Coronary artery (tissue), 2 donors: ENCODE results near the gene GNA15.

ENCODE experiments used
- DNase-seq: peaks from one replicate; pipeline ENCODE4 v3.0.0-alpha.2; 2017; ENCODE audit warnings: low spot score
- H3K27ac ChIP-seq, 2 donors: fragments of 200-600 bp; sonication (generic); one replicate each; pipeline ENCODE4 v1.5.1; 2016 to 2019
- H3K4me3 ChIP-seq: fragments of 200-600 bp; sonication (generic); 2 replicates; pipeline ENCODE4 v1.5.1; 2016; ENCODE audit warnings: mild to moderate bottlenecking, moderate library complexity
- TF ChIP-seq, protein P1 (sequence below): fragments of 200-600 bp; sonication (generic); IDR thresholded peaks from one replicate; pipeline ENCODE4 v1.5.1; 2019; ENCODE audit warnings: antibody characterized with exemption

The GNA15 gene

DNA sequence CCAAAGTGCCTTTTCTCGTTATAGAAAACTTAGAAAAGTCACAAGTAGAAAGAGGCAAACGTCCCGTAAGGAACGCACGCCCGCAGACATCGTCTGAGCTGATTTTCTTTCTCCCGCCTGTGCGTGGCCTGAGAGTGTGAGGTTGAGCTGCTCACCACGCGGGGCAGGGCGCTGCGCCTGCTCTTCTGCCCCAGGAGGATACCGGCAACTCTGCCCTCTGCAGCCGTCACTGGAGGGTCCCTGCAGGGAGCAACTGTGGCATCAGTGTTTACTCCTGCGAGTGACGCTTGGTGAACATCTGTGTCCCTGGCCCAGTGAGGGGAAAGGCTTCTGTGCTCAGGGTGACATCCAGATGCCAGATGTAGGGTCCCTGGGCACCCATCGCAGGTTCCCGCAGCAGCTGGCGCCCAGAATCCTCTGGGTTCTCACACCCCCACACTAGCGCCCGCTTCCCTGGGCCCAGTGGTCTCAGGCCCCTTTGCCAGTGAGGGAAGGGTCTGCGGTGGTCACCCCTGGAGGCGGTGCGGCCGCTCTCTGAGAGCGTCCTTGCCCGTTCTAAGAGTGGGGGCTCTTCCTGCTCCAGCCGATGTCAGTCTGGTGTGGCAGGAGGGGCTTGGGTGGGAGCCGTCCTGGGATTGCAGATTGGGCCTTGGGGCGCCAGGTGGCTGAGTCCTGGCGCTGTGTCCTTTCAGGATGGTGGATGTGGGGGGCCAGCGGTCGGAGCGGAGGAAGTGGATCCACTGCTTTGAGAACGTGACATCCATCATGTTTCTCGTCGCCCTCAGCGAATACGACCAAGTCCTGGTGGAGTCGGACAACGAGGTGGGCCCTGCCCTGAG lies 17.4 kb upstream of the GNA15 start:
- H3K4me3 ChIP-seq: no peak overlapping the region
- DNase-seq: no peak
- no peak overlapping the region for H3K27ac ChIP-seq
- TF ChIP-seq, protein P1, sequence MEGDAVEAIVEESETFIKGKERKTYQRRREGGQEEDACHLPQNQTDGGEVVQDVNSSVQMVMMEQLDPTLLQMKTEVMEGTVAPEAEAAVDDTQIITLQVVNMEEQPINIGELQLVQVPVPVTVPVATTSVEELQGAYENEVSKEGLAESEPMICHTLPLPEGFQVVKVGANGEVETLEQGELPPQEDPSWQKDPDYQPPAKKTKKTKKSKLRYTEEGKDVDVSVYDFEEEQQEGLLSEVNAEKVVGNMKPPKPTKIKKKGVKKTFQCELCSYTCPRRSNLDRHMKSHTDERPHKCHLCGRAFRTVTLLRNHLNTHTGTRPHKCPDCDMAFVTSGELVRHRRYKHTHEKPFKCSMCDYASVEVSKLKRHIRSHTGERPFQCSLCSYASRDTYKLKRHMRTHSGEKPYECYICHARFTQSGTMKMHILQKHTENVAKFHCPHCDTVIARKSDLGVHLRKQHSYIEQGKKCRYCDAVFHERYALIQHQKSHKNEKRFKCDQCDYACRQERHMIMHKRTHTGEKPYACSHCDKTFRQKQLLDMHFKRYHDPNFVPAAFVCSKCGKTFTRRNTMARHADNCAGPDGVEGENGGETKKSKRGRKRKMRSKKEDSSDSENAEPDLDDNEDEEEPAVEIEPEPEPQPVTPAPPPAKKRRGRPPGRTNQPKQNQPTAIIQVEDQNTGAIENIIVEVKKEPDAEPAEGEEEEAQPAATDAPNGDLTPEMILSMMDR: no peak

DNA sequence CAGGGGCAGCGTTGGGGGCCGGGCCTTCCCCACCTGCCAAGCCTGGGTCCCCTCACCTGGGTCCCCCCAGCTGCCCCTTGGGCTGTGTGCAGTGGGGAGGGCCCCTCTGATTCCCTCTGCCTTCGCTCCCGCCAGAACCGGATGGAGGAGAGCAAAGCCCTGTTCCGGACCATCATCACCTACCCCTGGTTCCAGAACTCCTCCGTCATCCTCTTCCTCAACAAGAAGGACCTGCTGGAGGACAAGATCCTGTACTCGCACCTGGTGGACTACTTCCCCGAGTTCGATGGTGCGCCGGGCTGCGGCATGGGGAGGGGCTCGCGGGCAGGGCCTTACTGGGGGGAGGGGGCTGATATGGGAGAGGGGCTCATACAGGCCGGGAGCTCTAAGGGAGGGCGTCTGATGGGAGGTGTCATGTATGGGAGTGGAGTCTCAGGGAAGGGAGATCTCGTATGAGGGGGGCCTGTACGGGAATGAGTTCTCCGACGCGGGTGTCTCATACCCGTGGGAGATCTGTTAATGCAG lies 16.7 kb upstream of the GNA15 start:
- Histone ChIP-seq H3K27ac (no peak overlapping the region), H3K4me3 (no peak overlapping the region)
- TF ChIP-seq, protein P1: no peak
- no peak for DNase-seq

- TF ChIP-seq, protein P1: no peak
- H3K27ac ChIP-seq: no peak overlapping the region
- H3K4me3 ChIP-seq: no peak overlapping the region
- no peak for DNase-seq
These were observed 16.0 kb upstream of the GNA15 start for GRCh38 chr19:3119693-3120380.

DNA sequence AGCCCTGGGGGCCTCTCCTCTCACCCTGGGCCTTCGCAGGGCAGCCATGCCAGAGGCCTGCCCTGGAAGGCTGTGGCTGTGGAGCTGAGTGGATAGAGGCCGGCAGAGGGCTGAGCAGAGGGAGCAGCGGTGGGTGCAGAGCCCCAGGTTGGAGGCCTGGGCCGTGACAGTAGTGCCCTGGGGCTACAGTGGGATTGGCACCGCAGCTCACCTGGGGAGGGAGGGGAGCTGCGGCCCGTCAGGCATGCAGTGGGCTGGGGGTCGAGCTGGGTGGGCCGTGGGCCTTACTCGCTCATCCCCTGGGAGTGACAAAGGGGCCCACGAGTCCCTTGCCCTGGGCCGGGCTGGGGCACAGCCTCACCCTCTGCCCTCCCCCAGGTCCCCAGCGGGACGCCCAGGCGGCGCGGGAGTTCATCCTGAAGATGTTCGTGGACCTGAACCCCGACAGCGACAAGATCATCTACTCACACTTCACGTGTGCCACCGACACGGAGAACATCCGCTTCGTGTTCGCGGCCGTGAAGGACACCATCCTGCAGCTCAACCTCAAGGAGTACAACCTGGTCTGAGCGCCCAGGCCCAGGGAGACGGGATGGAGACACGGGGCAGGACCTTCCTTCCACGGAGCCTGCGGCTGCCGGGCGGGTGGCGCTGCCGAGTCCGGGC lies 15.1 kb upstream of the GNA15 start:
- H3K4me3 ChIP-seq: no peak overlapping the region
- DNase-seq: no peak
- TF ChIP-seq, protein P1: no peak
- H3K27ac ChIP-seq: no peak overlapping the region

DNA sequence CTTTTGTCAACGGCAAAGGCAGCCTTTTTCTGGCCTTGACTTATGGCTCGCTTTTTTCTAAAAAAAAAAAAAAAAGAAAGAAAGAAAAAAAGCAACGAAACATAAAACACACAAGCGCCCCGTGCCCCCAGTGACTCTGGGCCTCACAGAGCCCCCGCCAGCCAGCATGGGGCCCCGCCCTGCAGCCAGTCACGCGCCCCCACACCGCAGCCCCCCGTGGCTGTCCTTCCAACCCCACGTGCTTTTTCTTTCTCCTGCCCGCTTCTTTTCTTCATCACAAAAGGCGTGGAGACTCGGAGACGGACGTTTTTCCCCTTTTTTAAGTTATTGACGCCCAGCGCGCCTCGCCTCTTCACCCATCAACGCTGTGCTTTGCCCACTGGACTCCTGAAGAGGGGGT lies 14.4 kb upstream of the GNA15 start:
- Histone ChIP-seq H3K4me3 (no peak overlapping the region), H3K27ac (no peak overlapping the region)
- TF ChIP-seq, protein P1: no peak
- DNase-seq: no peak

- no peak overlapping the region for H3K27ac ChIP-seq
- DNase-seq: no peak
- TF ChIP-seq, protein P1: no peak
- H3K4me3 ChIP-seq: no peak overlapping the region
These were observed 13.9 kb upstream of the GNA15 start for GRCh38 chr19:3121821-3122511.
